GM21528 (cell line): ENCODE data around the gene PPT1.

ENCODE experiments used
- ATAC-seq: cut with Tn5 transposase; IDR thresholded peaks from one replicate; pipeline ENCODE4 v1.9.1; 2021; ENCODE audit warnings: mild to moderate bottlenecking, moderate library complexity; ENCODE audit not compliant: unreplicated experiment, low FRiP score

PPT1 gene

DNA sequence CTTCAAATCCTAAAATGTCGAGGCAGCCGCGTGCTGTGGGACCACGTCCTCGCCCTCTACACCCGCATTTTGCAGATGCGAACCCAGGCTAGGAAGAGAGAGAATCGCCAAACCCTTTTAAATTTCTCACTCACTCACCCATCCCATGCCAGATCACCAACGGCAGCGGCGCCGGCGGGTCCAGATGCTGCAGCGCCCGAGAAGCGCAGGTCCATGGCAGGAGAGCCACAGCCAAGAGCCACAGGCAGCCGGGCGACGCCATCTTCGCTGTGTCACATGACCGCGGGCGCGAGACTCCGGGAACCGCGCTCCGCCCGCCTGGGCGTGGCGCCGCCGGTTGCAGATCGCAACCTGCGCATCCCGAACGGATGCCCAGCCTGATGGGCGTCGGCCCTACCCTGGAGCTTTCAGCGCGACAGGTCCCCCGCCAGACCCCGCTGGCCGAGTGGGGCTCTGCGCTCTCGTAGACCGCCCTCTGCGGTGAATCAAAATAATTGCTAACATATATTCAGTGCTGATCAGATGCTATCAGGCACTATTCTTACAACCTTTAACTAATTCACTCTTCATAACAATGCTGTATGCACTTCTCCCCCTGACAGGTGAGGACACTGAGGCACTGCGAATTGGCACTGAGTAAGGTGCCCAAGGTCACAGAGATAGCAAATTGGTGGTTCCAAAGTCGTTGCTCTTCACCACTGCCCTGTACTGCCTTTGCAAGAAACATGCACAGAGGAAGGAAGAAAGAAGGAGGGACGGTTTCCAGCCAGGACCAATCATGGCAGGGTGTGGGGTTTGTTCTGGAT, at the start of gene PPT1:
TSS of gene PPT1 (minus strand) at position 276 of the 806 bp plus-strand sequence. CDS start at position 262, 14 bp downstream.
- peak; percentile 91 for ATAC-seq

DNA sequence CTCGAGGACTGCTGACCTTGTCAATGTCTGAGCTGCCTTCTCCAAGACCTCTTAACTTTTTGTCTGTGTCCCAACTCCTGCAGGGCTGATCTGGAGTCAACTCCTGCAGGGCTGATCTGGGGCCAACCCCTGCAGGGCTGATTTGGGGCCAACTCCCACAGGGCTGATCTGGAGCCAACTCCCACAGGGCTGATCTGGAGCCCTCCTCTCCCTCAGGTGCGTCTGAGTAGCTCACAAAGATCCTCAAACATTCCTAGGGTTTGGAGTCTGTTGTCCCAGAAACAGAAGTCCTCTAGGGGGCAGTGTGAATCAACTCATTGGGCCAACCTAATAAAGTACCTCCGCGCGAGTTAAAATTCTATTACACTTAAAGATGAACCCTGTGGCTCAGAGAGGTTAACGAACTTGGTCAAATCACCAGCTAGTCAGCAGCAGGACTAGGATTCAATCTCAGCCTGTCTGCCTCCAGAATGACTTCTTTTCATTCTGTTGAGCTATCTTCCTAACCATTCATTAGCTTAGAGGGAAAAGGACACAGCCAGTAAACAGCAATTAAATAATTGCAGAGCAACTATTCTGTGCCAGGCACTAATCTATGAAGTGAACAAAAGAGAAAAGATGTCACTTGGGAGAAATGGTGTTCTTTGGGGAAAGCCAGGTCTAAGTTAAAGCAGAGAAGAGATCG, 47.0 kb upstream of the PPT1 start:
- ATAC-seq = no peak

DNA sequence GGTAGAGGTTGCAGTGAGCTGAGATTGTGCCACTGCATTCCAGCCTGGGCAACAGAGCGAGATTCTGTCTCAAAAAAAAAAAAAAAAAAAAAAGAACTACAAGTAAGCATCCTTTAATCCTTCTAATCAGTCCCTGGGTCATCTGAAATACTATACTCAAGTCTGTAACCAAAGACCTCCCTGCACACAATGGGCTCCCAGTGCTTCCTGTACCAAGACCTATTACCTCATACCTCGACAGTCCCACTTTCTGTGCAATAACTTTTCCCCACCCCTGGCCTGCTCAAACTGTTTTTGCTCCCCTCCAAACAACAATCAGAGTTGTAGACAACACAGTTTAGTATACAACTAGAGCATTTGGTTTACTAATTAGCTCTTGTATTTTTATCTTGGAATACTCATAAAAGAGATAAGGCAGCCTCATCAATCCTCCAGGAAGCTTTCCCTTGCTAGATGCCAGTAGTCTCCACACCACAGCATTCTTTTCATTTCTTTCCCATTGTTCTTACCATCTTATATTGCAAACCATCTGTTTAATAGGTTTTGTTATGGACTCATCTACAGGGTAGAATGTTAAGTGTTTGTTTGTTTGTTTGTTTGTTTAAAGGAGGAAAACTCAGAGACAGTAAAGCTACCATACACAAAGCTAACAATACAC, 45.0 kb upstream of the PPT1 start:
- ATAC-seq = no peak

DNA sequence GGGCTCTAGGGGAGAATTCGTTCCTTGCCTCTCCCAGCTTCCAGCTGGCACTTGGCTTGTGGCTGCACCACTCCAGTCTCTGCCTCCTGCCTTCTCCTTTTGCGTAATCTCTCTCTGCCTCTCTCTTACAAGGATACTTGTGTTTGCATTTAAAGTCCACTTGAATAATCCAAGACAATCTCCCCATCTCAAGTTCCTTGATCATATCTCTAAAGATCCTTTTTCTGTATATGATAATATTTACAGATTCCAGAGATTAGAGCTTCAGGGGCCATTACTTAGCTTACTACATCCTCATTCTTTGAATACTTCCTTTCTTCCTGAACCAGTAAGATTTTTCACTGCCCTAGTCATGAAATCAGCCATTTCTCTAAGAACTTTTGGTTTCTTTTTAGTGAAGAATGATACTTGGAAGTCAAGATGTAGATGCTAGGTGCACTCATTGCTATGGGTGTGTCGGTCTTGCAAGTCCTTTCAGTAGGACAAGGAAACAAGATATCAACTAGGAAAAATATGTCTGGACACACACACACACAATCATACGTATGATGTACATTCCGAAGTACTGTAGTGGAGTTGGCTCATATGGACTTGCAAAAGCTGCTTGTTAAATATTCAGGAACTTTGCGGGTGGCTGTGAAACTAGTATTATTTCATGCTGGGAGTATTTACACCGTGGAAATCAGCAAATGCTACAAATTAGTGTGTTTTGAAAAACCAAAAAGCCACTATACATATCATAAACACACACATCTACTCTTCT, 43.3 kb upstream of the PPT1 start:
- ATAC-seq = no peak

DNA sequence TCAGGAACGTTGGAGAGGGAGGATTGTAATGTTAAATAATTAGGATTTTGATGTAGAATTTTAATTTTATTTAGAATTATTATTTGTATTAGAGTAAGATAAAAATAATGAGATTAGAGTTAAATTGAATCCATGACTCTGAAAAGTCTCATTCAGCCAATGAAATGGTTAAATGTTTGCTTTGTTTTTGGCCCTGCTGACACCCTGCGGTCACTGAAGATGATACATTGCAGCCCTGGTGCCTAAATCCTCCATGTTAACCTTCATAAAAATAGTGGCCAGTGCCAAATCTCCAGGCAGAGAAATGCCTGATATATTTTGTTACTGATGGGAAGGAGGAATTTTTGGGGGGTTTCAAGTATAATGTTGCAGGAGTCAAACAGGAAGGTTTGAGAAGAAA, 36.8 kb upstream of the PPT1 start:
- ATAC-seq = no peak

DNA sequence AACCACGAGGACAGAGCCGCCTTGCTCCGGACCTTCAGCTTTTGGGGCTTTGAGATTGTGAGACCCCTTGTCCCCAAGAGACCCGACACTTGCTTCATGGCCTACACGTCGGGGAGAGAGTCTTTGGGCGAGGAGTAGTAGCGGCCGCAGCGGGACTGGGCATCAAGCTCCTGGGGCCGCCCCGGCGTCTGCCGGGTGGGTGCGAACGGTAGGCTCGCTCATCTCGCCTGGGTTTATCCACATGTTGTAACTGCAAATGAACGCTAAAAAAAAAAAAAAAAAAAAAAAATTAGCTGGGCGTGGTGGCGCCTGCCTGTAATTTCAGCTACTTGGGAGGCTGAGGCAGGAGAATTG, 36.2 kb upstream of the PPT1 start:
- no peak for ATAC-seq

DNA sequence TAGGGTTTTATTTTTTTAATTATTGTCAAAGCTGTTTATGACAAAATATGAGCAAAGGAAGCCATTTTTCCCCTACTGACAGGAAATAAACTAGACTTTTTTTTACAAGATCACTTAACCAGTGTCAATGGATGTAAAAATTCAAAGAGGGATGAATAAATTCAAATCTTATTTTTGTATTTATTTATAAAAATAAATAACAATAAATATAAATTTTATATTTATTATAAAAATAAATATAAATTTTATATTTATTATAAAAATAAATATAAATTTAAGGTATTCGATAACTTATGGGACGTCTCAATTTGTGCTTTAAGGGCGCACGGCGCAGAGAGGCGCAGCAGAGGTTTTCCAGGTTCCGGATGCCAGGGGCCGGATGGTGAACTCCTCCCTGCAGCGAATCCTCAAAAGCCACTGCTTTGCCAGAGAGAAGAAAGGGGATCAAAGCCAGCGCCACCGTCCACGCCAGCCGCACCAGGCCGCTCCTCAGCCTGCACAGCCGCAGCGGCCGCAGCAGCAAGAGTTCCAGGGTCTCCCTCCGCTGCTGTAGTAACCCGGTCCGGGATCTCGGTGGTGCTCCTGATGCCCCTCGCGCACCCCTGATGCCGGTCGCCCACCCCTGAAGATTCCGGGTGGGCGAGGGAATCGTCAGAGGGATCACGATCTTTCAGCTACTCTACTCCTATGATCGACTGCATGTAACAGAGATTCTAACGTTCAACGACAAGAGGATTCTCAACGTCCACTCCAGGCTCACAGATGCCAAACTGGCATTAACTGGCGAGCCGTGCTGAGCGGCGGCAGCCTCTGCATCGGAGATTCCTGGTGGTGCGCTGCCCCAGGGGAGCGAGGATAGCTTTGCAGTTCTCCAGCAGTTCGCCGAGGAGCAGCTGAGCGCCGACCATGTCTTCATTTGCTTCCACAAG, 35.6 kb upstream of the PPT1 start:
- ATAC-seq = no peak

DNA sequence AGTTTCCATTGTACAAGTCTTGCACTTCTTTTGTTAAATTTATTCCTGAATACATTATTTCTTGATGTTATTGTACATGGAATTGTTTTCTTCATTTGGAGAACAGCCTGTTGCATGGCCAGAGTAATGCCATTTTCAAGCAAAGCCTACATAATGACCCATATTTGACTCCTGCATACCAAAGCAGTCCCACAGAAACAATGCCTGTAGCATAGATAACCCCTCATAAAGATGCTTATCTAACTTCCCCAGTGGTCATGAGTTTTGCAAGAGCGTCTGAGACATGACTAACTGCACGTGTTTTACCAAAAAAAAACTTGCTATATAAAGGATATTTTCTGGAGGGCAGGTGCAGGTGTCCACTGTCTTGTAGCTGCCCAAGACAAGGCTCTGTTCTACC, 33.8 kb upstream of the PPT1 start:
- no peak for ATAC-seq

DNA sequence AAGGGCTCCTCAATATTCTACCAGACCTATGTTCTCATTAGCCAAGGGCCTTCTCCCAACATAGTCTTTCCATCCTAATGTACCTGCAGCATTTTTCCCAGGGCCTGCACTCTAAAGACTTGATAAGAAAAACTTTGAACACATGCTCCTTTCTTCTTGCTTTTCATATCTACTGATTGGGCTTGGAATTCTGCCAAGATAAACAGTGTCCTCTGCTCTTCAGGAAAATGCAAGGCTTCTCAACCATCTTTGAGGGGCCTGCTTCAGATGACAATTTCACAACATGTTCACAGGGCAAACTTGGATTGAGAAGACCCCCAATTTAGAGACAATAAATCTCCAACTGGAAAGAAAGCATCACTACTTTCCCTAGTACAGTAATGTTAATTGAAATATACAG, 25.8 kb upstream of the PPT1 start:
- ATAC-seq = no peak

DNA sequence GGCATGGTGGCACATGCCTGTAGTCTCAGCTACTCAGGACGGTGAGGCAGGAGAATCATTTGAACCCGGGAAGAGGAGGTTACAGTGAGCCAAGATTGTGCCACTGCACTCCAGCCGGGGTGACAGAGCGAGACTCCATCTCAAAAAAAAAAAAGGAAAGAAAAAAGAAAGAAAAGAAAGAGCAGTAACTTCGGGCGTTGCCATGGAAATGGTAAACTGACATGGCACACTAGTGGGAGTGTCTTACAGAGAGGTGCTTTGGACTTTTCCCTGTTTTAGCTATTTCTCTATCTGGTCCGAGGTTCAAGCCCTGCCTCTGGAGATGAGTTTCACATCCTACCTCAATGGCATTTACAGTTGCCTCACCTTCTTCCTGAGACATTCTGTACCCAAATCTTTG, 23.1 kb upstream of the PPT1 start:
- ATAC-seq = no peak

DNA sequence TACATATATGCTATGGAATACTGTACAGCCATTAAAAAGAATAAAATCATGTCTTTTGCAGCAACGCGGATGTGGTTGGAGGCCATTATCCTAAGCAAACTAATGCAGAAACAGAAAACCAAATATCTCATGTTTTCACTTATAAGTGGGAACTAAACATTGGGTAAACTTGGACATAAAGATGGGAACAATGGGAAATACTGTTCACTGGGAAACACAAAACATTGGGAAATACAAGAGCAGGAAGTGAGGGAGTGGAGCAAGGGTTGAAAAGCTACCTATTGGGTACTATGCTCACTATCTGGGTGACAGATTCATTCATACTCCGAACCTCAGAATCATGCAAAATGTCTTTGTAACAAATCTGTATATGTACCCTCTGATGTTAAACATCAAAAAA, 17.3 kb upstream of the PPT1 start:
- ATAC-seq = no peak

DNA sequence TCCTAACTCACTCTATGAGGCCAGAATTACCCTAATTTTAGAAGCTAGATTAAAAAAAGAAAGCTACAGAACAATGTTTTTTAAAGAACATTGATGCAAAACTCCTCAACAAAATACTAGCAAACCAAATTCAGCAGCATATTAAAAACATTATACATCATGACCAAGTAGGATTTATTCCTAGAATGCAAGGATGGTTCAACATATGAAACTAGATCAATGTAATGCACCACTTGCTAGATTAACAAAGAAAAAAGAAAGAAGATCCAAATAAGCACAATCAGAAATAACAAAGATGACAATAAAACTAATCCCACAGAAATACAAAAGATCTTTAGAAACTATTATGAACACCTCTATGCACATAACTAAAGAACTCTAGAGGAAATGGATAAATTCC, 13.3 kb upstream of the PPT1 start:
- no peak for ATAC-seq

DNA sequence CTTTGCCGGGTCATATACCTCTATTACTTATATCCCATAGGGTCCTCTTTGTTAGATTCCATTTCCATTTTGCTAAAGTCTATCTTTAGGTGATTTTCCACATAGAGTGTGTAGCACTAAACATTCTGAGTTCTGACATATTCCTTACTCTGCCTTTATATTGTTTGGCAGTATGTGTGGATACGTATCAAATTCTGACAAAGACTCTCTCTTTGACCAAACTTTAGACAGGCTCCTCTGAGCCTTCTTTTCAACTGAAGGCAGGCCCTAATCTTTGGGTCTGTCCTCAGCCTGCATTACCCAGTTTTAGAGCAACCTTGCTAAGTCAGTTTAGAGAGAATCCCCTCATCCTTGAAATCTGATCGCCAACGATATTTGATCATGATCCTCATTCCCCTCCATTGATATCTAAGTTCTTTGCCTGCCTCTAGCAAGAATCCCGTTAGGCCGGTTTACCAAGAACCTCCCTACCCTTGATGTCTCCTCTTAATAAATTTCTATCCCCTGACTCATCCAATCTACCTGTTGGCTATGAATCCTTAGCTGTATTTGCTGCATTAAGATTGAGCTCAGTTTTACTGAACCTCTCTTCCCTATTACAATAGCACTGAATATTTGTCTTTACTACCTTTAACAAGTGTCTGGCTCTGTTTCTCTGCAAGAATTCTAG, 10.4 kb upstream of the PPT1 start:
- ATAC-seq = no peak

DNA sequence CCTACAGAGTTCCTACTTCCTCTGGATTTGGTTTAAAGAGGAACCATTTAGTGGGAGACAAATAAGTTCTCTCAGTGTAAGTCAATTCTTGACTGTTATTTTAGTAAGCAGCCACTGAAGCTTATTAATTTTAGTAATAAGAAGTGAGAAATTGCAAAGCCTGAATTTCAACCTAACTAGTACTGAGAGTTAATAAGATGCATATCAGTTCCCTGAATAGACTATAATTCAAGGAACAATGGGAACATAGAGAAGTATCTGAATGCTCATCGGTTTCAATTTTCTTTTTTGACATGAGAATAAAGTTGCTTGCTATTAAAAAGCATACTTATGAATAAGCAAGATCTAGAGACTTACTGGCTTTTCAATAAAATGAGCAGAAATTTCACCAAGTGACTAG, 8.0 kb upstream of the PPT1 start:
- no peak for ATAC-seq

DNA sequence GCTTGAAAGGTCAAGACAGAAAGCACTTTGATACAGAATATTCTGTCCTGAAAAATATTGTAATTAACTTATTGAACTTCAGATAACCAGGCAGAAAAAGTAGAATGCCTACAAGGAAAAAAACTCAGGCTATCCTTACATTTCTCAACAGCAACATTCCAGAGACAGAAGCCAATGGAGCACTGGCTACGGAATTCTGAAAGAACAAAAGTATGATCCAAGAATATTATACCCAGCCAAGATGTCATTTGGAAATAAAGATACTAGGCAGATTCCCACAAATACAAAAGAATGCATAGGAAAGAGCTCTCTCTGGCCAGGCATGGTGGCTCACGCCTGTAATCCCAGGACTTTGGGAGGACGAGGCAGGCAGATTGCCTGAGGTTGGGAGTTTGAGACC, 5.8 kb upstream of the PPT1 start:
- ATAC-seq = no peak

DNA sequence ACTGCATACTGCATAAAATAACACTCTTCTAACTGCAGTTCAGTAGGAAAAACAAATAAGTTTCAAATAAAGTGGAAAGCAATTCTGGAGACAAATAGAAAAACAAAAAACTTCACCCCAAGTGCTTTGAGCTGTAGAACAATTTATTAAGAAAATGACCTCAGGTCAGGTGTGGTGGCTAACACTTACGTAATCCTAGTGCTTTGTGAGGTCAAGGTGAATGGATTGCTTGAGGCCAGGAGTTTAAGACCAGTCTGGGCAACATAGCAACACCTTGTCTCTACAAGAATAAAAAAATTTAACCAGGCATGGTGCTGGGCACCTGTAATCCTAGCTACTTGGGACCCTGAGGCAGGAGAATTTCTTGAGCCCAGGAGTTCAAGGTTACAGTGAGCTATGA, 5.0 kb upstream of the PPT1 start:
- ATAC-seq = no peak

DNA sequence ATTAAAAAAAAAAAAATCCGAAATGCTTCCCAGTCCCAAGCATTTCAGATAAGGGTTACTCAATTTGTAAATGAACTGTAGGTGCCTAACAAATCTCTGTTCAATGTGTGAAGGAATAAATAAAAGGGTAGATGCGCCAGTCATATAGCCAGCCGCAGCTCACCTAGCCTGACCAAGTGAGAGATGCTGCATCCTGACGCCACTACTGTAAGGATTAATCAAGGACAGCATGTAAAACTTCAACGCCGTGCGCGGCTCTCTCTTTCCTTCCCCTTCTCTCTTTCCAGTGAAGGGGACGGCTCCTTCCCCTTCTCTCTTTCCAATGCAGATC, 441 bp downstream of the PPT1 start:
- peak; percentile 16 for ATAC-seq

DNA sequence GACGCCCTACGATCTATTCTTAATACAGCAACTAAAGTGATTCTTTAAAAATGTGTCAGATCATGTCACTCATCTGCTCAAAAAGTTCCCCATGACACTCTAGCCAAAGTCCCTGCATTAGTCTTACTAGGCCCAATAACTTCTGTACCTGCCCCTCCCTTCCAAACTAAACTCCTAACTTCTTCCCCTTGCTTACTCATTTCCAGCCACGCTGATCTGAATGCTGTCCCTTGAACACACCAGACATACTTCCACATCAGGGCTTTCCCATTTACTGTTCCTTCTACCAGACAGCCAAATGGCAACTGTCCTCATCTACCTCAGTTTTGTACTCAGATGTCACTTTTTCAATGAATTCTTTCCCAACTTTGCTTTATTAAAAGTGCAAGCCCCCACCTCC, 1.2 kb downstream of the PPT1 start:
- no peak for ATAC-seq

DNA sequence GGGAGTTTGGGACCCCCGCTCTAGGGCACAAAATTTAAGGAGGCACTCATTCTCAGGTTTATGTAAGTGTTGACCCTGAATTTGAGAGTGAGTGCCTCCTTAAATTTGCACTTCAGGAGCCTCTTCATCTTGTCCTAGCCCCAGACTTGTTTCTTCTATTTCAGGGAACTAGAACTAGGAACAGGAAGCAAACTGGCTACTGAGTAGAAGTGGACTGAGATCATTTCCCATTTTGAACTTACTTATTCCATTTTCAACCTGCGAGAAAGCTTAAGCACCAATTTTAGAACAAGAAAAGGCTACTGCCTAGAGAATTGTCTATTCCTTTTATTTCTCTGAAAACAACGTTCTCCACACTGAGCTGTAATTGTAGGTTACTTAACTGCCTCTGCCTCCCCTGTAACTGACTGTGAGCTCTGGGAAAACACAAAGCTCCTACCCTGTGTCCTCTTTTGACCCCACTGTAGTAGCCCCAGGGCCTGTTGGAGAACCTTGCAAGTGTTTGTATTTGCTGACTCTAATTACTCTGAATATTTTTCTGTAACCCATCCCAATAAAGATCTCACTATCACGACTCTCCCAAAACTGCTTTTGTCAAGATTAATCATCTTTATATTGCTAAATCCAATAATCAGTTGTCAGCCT, 2.5 kb downstream of the PPT1 start:
- ATAC-seq = no peak
